ENCODE measurements around the gene DCTN4. TPM values are rescaled to one million over a fixed set of nuclear protein-coding genes. Genes with fewer than 3 reads are reported as not detected.
A peak's percentile ranks its signal among the peaks of the same experiment; 100 is the strongest.

DCTN4 gene
- total RNA-seq, 3 donors from 2014 or later: 68.5 to 99.5 (median 83.4) TPM

DNA sequence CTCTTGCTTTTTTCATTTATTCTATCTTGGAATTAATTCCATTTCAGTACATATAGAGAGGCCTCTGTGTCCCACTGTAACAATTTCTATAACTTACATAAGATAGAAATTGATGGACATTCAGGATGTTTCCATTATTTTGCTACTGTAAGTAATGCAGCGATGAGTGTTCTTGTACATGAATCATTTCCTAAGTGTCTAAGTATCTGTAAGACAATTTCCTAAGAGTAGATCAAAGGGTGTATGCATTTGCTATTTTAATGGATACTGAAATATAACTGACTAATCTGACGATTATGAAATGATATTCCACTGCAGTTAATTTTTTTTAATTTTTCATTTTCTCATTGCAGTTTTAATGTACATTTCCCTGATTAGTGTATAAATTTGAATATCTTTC is 35.0 kb downstream of the DCTN4 start:
- TF ChIP-seq, protein P1, sequence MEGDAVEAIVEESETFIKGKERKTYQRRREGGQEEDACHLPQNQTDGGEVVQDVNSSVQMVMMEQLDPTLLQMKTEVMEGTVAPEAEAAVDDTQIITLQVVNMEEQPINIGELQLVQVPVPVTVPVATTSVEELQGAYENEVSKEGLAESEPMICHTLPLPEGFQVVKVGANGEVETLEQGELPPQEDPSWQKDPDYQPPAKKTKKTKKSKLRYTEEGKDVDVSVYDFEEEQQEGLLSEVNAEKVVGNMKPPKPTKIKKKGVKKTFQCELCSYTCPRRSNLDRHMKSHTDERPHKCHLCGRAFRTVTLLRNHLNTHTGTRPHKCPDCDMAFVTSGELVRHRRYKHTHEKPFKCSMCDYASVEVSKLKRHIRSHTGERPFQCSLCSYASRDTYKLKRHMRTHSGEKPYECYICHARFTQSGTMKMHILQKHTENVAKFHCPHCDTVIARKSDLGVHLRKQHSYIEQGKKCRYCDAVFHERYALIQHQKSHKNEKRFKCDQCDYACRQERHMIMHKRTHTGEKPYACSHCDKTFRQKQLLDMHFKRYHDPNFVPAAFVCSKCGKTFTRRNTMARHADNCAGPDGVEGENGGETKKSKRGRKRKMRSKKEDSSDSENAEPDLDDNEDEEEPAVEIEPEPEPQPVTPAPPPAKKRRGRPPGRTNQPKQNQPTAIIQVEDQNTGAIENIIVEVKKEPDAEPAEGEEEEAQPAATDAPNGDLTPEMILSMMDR (IDR thresholded peaks at IDR 0.05): no peak
- TF ChIP-seq POLR2A (IDR thresholded peaks at IDR 0.05) (no peak), POLR2AphosphoS5 (IDR thresholded peaks at IDR 0.05) (no peak)
- no peak overlapping the region for H3K27ac ChIP-seq
- no peak for DNase-seq (ENCODE audit: low spot score in 2 of 2)
- intact Hi-C loops (cut with DNase I; ENCODE audit: low total_unique reads): no loop called here
- no peaks in the 10 kb centered on the region for H3K27me3 ChIP-seq
- no peaks in the 10 kb centered on the region for H3K9me3 ChIP-seq
- no peak overlapping the region for H3K4me3 ChIP-seq
- H3K4me1 ChIP-seq: no peaks in the 10 kb centered on the region
- H3K36me3 ChIP-seq: peaks cover 10% of the 10 kb centered on the region

DNA sequence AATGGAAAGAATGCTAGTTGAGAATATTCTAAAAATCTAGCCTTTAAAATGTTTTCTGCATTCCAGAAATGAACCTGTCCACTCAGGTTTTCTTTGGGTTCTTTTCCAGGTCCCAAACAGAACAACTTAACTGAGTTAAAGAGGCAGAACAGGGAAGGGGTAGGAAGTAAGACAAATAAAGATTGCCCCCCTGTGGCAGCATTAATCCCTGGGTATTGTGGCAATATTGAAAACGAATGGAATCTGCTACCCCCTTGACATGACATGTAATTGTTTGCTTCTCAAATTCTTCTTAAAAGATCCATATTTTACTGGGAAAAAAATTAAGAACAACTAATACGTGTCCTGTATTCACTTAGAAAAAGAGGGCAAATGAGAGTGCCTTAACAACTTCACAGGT is 48.7 kb downstream of the DCTN4 start:
- no peaks in the 10 kb centered on the region for H3K27me3 ChIP-seq
- no peak overlapping the region for H3K27ac ChIP-seq
- no peaks in the 10 kb centered on the region for H3K9me3 ChIP-seq
- H3K36me3 ChIP-seq: no peaks in the 10 kb centered on the region
- H3K4me1 ChIP-seq: no peaks in the 10 kb centered on the region
- no peak for TF ChIP-seq POLR2A (IDR thresholded peaks at IDR 0.05)
- TF ChIP-seq, protein P1 (IDR thresholded peaks at IDR 0.05): no peak
- intact Hi-C loops (cut with DNase I; ENCODE audit: low total_unique reads): no loop called here
- no peak for DNase-seq (ENCODE audit: low spot score in 2 of 2)
- no peak overlapping the region for H3K4me3 ChIP-seq

DNA sequence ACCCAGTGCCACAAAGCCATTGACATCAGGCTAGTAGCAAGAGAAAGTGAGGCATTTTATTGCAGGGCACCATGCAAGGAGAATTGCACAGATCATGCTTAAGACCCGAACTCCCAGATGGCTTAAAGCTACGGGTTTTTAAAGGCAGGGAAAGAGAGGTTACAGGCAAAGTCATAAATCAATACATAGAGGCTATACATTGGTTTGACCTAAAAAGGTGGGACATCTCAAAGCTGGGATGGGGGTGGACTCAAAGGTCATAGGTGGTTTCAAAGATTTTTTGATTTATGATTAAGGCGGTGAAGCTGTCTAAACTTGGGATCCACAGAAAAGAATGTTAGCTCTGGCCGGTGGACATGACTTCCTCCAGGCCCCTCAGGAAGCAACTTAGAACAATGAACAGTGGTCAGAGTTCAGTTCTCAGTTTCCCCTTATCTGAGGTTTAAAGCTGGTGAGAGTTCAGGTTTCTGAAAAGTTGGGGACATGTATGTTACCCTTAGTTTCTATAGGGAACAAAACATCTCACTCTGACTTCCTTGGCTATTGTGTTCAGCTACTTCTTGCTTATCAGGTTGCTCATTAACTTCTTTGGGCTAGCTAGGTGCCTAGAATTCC is 51.9 kb downstream of the DCTN4 start:
- H3K4me3 ChIP-seq: no peak overlapping the region
- no peak for DNase-seq (ENCODE audit: low spot score in 2 of 2)
- TF ChIP-seq POLR2AphosphoS5 (IDR thresholded peaks at IDR 0.05) (no peak), POLR2A (IDR thresholded peaks at IDR 0.05) (no peak)
- TF ChIP-seq, protein P1 (IDR thresholded peaks at IDR 0.05): no peak
- H3K36me3 ChIP-seq: no peaks in the 10 kb centered on the region
- intact Hi-C loops (cut with DNase I; ENCODE audit: low total_unique reads): no loop called here
- no peaks in the 10 kb centered on the region for H3K4me1 ChIP-seq
- H3K27ac ChIP-seq: no peak overlapping the region
- no peaks in the 10 kb centered on the region for H3K9me3 ChIP-seq
- H3K27me3 ChIP-seq: no peaks in the 10 kb centered on the region

DNA sequence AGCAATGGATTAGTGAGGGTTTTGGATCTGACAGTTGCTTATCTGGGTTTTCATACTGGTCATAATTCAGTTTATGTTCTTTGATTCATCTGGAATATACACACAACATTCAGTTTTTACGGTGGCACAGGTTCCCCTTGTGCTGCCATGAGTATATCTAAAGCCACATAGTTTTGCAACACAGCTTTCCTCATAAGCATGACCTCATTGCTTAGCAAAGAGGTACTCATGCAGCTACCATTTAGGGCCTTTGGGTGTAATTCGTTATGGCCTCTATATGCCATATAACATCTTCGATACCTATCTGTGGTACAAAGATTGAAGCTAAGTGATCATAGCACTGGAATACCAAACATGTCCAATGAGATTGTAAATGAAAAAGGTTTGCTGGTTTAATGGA is 55.1 kb downstream of the DCTN4 start:
- no peaks in the 10 kb centered on the region for H3K36me3 ChIP-seq
- H3K27ac ChIP-seq: no peak overlapping the region
- TF ChIP-seq, protein P1 (IDR thresholded peaks at IDR 0.05): no peak
- TF ChIP-seq POLR2A (IDR thresholded peaks at IDR 0.05): no peak
- no peak for TF ChIP-seq POLR2AphosphoS5 (IDR thresholded peaks at IDR 0.05)
- no peaks in the 10 kb centered on the region for H3K9me3 ChIP-seq
- peaks cover 0 to 9% of the 10 kb centered on the region in 2 donors for H3K4me1 ChIP-seq
- intact Hi-C loops (cut with DNase I; ENCODE audit: low total_unique reads): no loop called here
- H3K27me3 ChIP-seq: no peaks in the 10 kb centered on the region
- no peak overlapping the region for H3K4me3 ChIP-seq
- no peak for DNase-seq (ENCODE audit: low spot score in 2 of 2)

DNA sequence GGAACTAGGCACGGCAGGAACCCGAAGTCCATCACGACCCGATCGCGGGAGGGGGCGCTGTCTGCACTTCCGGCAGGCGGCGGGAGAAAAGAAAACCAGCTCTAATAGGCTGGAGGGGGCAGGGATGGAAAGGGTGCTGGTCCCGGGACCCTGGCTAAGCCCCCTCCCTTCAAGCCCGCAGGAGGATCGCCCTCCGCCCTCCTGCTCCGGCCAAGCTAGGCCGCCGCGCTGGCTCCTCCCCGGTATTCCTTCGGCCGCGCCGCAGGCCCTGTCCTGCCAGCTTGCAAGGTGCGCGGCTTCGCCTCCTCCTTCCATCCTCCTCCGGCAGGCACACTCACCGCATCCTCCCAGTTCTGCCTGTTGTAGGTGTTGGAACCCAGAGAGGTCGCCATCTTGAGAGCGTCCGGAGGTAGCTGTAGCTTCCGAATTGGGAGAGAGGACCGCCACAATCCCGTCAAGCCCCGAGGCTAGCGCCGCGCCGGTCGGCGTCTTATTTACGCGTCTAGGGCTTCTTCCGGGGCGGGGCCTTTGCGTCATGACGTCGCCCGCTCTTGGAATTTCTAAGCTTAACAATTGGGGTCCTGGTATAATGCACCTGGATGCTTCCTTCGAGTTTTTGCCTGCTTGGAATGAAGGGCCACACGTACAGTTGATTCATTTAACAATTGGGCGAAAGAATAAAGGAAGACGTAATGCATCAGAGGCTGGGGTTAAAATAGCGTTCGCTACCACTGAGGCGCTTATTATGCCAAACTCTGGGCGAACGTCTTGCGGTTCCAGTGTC is 58.0 kb downstream of the DCTN4 start, which contains the start of gene RBM22:
Gene RBM22, minus strand, starts transcription at position 469 of the 784 bp plus-strand sequence. Its CDS starts 77 bp downstream, at position 392.
- Histone ChIP-seq H3K9me3 (no peaks in the 10 kb centered on the region), H3K27me3 (no peaks in the 10 kb centered on the region), H3K4me3 (peak within 1 kb of the TSS; percentile 79 to 99 (median 98)), H3K36me3 (no peaks in the 10 kb centered on the region), H3K27ac (peak within 1 kb of the TSS; percentile 95 to 98), H3K4me1 (peaks cover 0 to 9% of the 10 kb centered on the region in 2 donors)
- intact Hi-C loops (cut with DNase I; ENCODE audit: low total_unique reads): no loop called here
- TF ChIP-seq POLR2A (IDR thresholded peaks at IDR 0.05): peak; percentile 52
- TF ChIP-seq, protein P1 (IDR thresholded peaks at IDR 0.05): peak; percentile 26 to 66 (median 53)
- peak; percentile 80 to 90 (median 89) for TF ChIP-seq POLR2AphosphoS5 (IDR thresholded peaks at IDR 0.05)
- DNase-seq (ENCODE audit: low spot score in 2 of 2): peak; percentile 91

All from breast epithelium (tissue), 4 donors.